ENCODE results near the gene IL1B. TPM values are rescaled to one million over a fixed set of nuclear protein-coding genes. Genes with fewer than 3 reads are reported as not detected.

The IL1B gene
- total and polyA plus RNA-seq, 2 donors (not counting 3 experiments of a cell fraction or from before 2014, with no cell fraction given) = 0.25 TPM; not detected in 1

DNA sequence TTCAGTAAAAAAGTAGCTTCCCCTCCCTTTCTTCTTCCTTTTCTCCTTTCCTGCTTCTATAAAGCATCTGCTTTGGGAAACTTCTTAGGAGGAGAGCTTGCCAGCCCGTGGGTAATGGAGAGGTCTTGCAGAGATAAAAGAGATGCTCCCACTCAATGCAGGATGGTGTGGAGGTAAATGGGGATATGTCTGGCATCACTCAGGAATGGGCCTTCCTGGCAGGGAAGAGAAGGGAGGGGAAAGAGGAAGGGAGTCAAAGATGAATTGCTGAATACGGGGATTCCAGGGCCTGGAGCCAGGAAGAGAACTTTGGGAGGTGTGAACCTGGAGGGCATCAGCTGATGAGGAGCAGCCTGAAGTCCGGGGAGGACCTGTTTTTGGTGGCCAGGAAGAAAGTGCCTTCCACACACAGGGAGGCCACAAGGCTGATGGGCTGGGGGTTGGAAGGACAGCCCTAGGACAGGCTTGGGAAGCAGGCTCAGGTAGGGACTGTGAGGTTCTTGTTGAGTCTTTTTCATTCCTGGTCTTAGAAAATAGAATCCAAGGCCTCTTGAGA lies 25.2 kb downstream of the IL1B start:
- no peak overlapping the region for H3K4me3 ChIP-seq (replicated peaks in 1 of 3; ENCODE audit: insufficient read depth in 1 of 3, low read depth in 1 of 3, low read length in 3 of 3)
- no peaks in the 10 kb centered on the region for H3K9me1 ChIP-seq (replicated peaks; ENCODE audit: control insufficient read depth, extremely low read depth, insufficient read depth, low read length)
- H3K9me3 ChIP-seq (replicated peaks; ENCODE audit: control insufficient read depth, insufficient read depth, low read length) = no peaks in the 10 kb centered on the region
- no peaks in the 10 kb centered on the region for H3K79me2 ChIP-seq (ENCODE audit: control insufficient read depth, insufficient read depth, low read length)
- H3K4me1 ChIP-seq (ENCODE audit: control insufficient read depth, extremely low read depth, insufficient read depth, low read length) = peaks cover 27% of the 10 kb centered on the region
- H2AFZ ChIP-seq (ENCODE audit: low read depth, low read length) = peak overlapping the region; percentile 2
- intact Hi-C loops (cut with micrococcal nuclease) (loop anchor here (5.0 kb wide), 2 partner anchors 119 to 131 kb away; no protein-coding TSS in a partner anchor), dilution Hi-C loops (cut with MboI; ENCODE audit: extremely low pct_ligation_motif_present, low sequenced_read_pairs) (no loop called here)
- ChIA-PET POLR2A (interaction anchor here (0.7 to 1.1 kb wide), 2 partner anchors 18 to 167 kb away, joined by 3 read pairs; no protein-coding TSS in a partner anchor), CTCF (interaction anchor here (0.6 to 3.2 kb wide), 11 partner anchors 10 to 148 kb away, joined by 3 to 25 read pairs (median 6); partner anchors contain the start of genes IL1A and IL1B)
- peak overlapping the region; percentile 92 for H3K27ac ChIP-seq (ENCODE audit: insufficient read depth, low read depth, low read length)
- H3K4me2 ChIP-seq (ENCODE audit: insufficient read depth, low read length) = peak overlapping the region; percentile 41
- FAIRE-seq = no peak
- TF ChIP-seq FOS (IDR thresholded peaks at IDR 0.05; ENCODE audit: borderline replicate concordance, insufficient read depth, low read length) (no peak), MYC (IDR thresholded peaks at IDR 0.05; ENCODE audit: low read depth, low read length) (no peak), GATA2 (IDR thresholded peaks at IDR 0.05; ENCODE audit: insufficient read depth, insufficient read length, low read depth, low read length) (no peak), POLR2AphosphoS5 (IDR thresholded peaks at IDR 0.05; ENCODE audit: insufficient read depth, low read depth, low read length) (no peak), EZH2 (IDR thresholded peaks at IDR 0.05; ENCODE audit: borderline replicate concordance, low read depth, low read length, severe bottlenecking) (no peak)
- TF ChIP-seq, protein P1, sequence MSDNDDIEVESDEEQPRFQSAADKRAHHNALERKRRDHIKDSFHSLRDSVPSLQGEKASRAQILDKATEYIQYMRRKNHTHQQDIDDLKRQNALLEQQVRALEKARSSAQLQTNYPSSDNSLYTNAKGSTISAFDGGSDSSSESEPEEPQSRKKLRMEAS (IDR thresholded peaks at IDR 0.05; ENCODE audit: insufficient read depth, insufficient read length) = no peak
- H3K9ac ChIP-seq (replicated peaks; ENCODE audit: extremely low read depth, insufficient read depth, low read length) = peak overlapping the region; percentile 63
- no TSS peak for BruUV-seq (replicated peaks)
- DNase-seq (ENCODE audit: low read depth, low spot score) = no peak
- no peaks in the 10 kb centered on the region for H4K20me1 ChIP-seq (replicated peaks; ENCODE audit: control insufficient read depth, extremely low read depth, insufficient read depth, low read length)
- no peaks in the 10 kb centered on the region for H3K36me3 ChIP-seq (ENCODE audit: control insufficient read depth in 2 of 2, extremely low read depth in 1 of 2, insufficient read depth in 2 of 2, low read length in 2 of 2)
- H3K27me3 ChIP-seq (ENCODE audit: control insufficient read depth in 2 of 2, insufficient read depth in 2 of 2, low read length in 2 of 2) = no peaks in the 10 kb centered on the region

DNA sequence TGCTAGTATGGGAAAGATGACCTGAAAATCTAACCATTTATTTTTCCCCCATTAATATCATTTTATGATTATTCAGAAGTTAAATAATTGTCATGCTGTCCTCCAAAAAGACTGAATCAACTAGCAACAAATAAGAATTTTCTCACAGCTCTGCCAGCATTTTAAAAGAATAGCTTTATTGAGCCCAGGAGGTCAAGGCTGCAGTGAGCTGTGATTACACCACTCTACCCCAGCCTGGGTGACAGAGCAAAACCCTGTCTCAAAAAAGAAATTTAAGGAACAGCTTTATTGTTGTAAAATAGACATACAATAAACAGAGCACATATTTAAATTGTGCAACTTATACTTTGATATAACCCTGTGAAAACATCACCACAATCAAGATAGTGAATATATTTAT lies 27.5 kb downstream of the IL1B start:
- no peak for FAIRE-seq

More for the DNA sequence above, 27.5 kb downstream of the IL1B start:
- Histone ChIP-seq H4K20me1 (replicated peaks; ENCODE audit: control insufficient read depth, extremely low read depth, insufficient read depth, low read length) (no peaks in the 10 kb centered on the region), H3K4me3 (replicated peaks in 1 of 3; ENCODE audit: insufficient read depth in 1 of 3, low read depth in 1 of 3, low read length in 3 of 3) (no peak overlapping the region), H3K36me3 (ENCODE audit: control insufficient read depth in 2 of 2, extremely low read depth in 1 of 2, insufficient read depth in 2 of 2, low read length in 2 of 2) (no peaks in the 10 kb centered on the region), H3K9ac (replicated peaks; ENCODE audit: extremely low read depth, insufficient read depth, low read length) (no peak overlapping the region), H3K27ac (ENCODE audit: insufficient read depth, low read depth, low read length) (no peak overlapping the region), H3K4me1 (ENCODE audit: control insufficient read depth, extremely low read depth, insufficient read depth, low read length) (peaks cover 24% of the 10 kb centered on the region), H3K9me1 (replicated peaks; ENCODE audit: control insufficient read depth, extremely low read depth, insufficient read depth, low read length) (no peaks in the 10 kb centered on the region), H3K4me2 (ENCODE audit: insufficient read depth, low read length) (no peak overlapping the region), H3K79me2 (ENCODE audit: control insufficient read depth, insufficient read depth, low read length) (no peaks in the 10 kb centered on the region), H3K27me3 (ENCODE audit: control insufficient read depth in 2 of 2, insufficient read depth in 2 of 2, low read length in 2 of 2) (no peaks in the 10 kb centered on the region), H2AFZ (ENCODE audit: low read depth, low read length) (no peak overlapping the region), H3K9me3 (replicated peaks; ENCODE audit: control insufficient read depth, insufficient read depth, low read length) (no peaks in the 10 kb centered on the region)
- no peak for TF ChIP-seq POLR2AphosphoS5 (IDR thresholded peaks at IDR 0.05; ENCODE audit: insufficient read depth, low read depth, low read length)
- no peak for TF ChIP-seq EZH2 (IDR thresholded peaks at IDR 0.05; ENCODE audit: borderline replicate concordance, low read depth, low read length, severe bottlenecking)
- TF ChIP-seq GATA2 (IDR thresholded peaks at IDR 0.05; ENCODE audit: insufficient read depth, insufficient read length, low read depth, low read length) = no peak
- TF ChIP-seq POLR2A (IDR thresholded peaks at IDR 0.05; ENCODE audit: low read depth, low read length) = no peak
- TF ChIP-seq, protein P1 (IDR thresholded peaks at IDR 0.05; ENCODE audit: insufficient read depth, insufficient read length) = no peak
- TF ChIP-seq, protein P2, sequence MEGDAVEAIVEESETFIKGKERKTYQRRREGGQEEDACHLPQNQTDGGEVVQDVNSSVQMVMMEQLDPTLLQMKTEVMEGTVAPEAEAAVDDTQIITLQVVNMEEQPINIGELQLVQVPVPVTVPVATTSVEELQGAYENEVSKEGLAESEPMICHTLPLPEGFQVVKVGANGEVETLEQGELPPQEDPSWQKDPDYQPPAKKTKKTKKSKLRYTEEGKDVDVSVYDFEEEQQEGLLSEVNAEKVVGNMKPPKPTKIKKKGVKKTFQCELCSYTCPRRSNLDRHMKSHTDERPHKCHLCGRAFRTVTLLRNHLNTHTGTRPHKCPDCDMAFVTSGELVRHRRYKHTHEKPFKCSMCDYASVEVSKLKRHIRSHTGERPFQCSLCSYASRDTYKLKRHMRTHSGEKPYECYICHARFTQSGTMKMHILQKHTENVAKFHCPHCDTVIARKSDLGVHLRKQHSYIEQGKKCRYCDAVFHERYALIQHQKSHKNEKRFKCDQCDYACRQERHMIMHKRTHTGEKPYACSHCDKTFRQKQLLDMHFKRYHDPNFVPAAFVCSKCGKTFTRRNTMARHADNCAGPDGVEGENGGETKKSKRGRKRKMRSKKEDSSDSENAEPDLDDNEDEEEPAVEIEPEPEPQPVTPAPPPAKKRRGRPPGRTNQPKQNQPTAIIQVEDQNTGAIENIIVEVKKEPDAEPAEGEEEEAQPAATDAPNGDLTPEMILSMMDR (IDR thresholded peaks at IDR 0.05; ENCODE audit: extremely low read depth in 1 of 2, insufficient read depth in 1 of 2, low read depth in 1 of 2, low read length in 2 of 2) = no peak
- TF ChIP-seq MYC (IDR thresholded peaks at IDR 0.05; ENCODE audit: low read depth, low read length) = no peak
- ChIA-PET CTCF (interaction anchor here (1.1 to 2.4 kb wide), 3 partner anchors 22 to 76 kb away, joined by 3 to 6 read pairs (median 3); no protein-coding TSS in a partner anchor), POLR2A (no interaction called here)
- dilution Hi-C loops (cut with MboI; ENCODE audit: extremely low pct_ligation_motif_present, low sequenced_read_pairs) = no loop called here
- DNase-seq (ENCODE audit: low read depth, low spot score) = no peak
- no TSS peak for BruUV-seq (replicated peaks)
- intact Hi-C loops (cut with micrococcal nuclease) = no loop called here
